Adipocyte (in vitro differentiated cells): ENCODE results near the gene SLC11A1.

ENCODE experiments used
- DNase-seq: peaks from one replicate; pipeline ENCODE4 v3.0.0-alpha.2; 2015; ENCODE audit warnings: low read depth
- H3K27me3 ChIP-seq: replicated peaks from 2 replicates; pipeline ENCODE4 v1.7.0; 2013; ENCODE audit warnings: mild to moderate bottlenecking, low read length, moderate library complexity; ENCODE audit not compliant: control insufficient read depth, insufficient read depth
- H3K36me3 ChIP-seq: 2 replicates; pipeline ENCODE4 v1.7.0; 2013; ENCODE audit warnings: low read length, mild to moderate bottlenecking, moderate library complexity; ENCODE audit not compliant: control insufficient read depth, insufficient read depth, severe bottlenecking
- H3K4me1 ChIP-seq: 2 replicates; pipeline ENCODE4 v1.7.0; 2013; ENCODE audit warnings: mild to moderate bottlenecking, low read length, moderate library complexity; ENCODE audit not compliant: control insufficient read depth, insufficient read depth
- H3K4me3 ChIP-seq: 2 replicates; pipeline ENCODE4 v1.7.0; 2013; ENCODE audit warnings: mild to moderate bottlenecking, low read length, moderate library complexity
- H3K9ac ChIP-seq: 2 replicates; pipeline ENCODE4 v1.7.0; 2013; ENCODE audit warnings: mild to moderate bottlenecking, low read length, moderate library complexity
- H3K9me3 ChIP-seq: 2 replicates; pipeline ENCODE4 v1.7.0; 2013; ENCODE audit warnings: mild to moderate bottlenecking, low read length, moderate library complexity; ENCODE audit not compliant: control insufficient read depth

The SLC11A1 gene

DNA sequence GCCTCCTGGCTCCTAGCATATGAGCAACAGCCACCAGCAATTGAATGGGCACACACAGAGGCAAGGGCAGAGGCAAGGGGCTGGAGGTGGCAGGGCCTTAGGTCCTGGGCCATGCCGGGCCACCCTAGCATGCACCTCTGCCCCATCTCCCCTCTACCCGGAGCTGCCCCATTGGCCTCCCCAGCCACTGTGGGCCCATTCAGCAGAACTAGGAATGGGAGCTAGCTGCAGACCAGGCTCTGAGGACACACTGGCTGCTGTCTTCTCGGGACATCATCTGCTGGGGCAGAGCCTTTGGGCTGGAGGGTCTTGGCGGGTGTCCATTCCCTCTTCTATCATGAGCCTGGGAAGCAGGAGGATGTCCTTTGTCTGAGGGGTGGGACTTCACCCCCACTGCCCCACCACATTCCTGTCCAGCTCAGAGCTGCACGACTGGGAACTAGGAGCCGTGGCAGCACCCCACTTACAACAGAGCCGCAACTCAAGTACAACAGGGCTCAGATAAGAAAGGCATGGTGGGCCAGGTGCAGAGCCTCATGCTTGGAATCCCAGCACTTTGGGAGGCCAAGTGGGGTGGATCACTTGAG lies 37.6 kb downstream of the SLC11A1 start:
- Histone ChIP-seq H3K27me3 (peaks cover 18% of the 10 kb centered on the region), H3K4me1 (no peaks in the 10 kb centered on the region), H3K9me3 (no peaks in the 10 kb centered on the region), H3K4me3 (no peak overlapping the region), H3K9ac (no peak overlapping the region), H3K36me3 (no peaks in the 10 kb centered on the region)
- DNase-seq, result no peak

DNA sequence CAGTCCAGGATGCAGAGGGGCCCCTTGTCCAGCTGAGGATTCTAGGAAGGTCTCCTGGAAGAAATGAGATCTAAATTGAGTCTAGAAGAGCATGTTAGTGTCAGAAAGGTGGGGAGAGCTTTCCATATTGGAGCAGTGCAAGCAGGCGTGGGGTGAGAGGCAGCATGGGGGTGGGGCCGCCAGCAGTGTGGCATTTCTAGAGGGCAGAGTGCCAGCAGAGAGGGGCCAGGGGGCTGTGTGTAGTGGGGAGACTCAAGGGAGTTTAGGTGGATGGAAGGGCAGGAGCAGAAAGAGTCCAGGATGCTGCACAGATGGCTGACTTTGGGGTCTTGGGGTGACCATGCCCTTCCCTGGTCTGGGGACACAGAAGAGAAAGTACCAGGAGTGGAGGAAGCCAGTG lies 39.0 kb downstream of the SLC11A1 start:
- no peaks in the 10 kb centered on the region for H3K36me3 ChIP-seq
- H3K9ac ChIP-seq, result no peak overlapping the region
- H3K4me3 ChIP-seq, result no peak overlapping the region
- no peaks in the 10 kb centered on the region for H3K4me1 ChIP-seq
- peaks cover 18% of the 10 kb centered on the region for H3K27me3 ChIP-seq
- H3K9me3 ChIP-seq, result no peaks in the 10 kb centered on the region
- DNase-seq, result no peak

DNA sequence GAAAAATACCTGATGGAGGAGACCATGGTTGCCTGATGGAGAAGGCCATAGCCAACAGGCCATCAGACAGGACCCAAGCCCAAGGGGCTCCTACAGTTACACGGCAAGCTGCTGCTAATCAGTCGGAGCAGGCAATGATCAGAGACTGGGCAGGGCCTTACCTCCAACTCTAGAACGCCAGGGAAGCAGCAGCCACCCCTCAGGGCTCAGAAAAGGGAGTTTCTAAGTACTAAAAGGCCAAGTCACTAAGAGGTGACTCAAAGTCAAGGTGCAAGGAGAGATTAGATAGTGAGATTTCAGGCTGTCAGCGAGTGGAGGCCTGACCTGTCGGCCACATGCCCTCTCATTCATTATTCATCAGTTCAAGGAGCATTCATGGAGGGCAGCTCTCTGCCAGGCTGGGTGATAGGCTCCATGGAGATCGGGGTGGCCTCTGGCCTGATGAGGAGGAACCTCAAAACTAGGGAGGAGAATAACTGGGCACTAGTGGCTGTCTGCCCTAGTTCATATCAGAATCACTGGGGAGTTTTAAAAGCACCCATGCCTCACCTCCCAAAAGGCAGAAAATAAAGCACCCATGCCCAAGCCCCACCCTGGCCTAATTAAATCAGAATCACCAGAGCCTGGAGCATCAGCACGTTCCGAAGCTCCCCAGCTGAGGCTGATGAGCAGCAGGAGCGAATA lies 40.5 kb downstream of the SLC11A1 start:
- Histone ChIP-seq H3K4me1 (no peaks in the 10 kb centered on the region), H3K9ac (no peak overlapping the region), H3K9me3 (no peaks in the 10 kb centered on the region), H3K4me3 (no peak overlapping the region), H3K36me3 (no peaks in the 10 kb centered on the region), H3K27me3 (peaks cover 18% of the 10 kb centered on the region)
- DNase-seq, result no peak

DNA sequence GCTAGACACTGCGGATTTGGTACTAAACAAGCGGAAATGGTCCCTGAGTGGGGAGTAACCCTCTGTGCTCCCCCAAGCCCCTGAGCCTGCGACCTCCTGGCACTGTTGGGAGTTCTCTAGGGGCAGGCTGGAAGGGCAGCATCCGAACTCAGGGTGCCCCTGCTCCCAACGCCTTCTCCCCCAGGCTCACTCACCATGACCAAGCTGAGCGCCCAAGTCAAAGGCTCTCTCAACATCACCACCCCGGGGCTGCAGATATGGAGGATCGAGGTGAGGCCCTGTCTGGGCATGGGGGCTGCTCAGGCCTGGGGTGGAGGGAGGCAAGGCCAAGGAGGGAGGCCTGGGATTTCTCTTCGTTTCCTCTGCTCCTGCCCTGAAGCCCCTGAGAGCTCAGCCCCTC lies 41.5 kb downstream of the SLC11A1 start:
- no peaks in the 10 kb centered on the region for H3K9me3 ChIP-seq
- peaks cover 14% of the 10 kb centered on the region for H3K27me3 ChIP-seq
- no peak overlapping the region for H3K4me3 ChIP-seq
- no peak overlapping the region for H3K9ac ChIP-seq
- DNase-seq, result no peak
- H3K4me1 ChIP-seq, result no peaks in the 10 kb centered on the region
- no peaks in the 10 kb centered on the region for H3K36me3 ChIP-seq

DNA sequence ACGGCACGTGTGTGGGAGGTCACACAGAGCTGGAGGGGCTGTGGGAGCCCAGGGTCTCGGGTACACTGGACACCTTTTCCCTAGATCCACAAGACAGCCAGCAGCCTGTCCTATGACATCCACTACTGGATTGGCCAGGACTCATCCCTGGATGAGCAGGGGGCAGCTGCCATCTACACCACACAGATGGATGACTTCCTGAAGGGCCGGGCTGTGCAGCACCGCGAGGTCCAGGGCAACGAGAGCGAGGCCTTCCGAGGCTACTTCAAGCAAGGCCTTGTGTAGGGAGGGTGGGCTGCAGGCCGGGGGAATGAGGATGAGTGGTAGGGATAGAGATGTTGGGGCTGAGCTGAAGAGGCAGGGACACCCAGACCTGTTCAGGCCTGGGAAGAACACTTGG lies 43.5 kb downstream of the SLC11A1 start:
- Histone ChIP-seq H3K27me3 (peaks cover 21% of the 10 kb centered on the region), H3K4me1 (no peaks in the 10 kb centered on the region), H3K4me3 (no peak overlapping the region), H3K36me3 (no peaks in the 10 kb centered on the region), H3K9ac (no peak overlapping the region), H3K9me3 (no peaks in the 10 kb centered on the region)
- no peak for DNase-seq

DNA sequence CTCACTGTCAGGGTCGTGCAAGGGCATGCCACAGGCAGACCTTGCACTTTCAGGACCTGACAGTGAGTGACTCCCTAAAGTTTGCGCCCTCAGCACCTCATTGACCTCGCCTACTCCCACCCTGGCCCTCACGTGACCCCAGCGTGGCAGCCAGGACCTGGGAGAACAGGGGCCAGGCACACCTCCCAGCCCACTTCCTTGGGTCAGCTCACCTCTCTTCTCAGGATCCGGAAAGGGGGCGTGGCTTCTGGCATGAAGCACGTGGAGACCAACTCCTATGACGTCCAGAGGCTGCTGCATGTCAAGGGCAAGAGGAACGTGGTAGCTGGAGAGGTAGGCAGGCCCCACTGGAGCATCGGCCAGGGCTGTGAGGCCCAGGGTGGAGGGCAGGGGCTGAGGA lies 45.7 kb downstream of the SLC11A1 start:
- Histone ChIP-seq H3K36me3 (no peaks in the 10 kb centered on the region), H3K9ac (no peak overlapping the region), H3K9me3 (no peaks in the 10 kb centered on the region), H3K27me3 (peaks cover 30% of the 10 kb centered on the region), H3K4me3 (no peak overlapping the region), H3K4me1 (no peaks in the 10 kb centered on the region)
- no peak for DNase-seq

DNA sequence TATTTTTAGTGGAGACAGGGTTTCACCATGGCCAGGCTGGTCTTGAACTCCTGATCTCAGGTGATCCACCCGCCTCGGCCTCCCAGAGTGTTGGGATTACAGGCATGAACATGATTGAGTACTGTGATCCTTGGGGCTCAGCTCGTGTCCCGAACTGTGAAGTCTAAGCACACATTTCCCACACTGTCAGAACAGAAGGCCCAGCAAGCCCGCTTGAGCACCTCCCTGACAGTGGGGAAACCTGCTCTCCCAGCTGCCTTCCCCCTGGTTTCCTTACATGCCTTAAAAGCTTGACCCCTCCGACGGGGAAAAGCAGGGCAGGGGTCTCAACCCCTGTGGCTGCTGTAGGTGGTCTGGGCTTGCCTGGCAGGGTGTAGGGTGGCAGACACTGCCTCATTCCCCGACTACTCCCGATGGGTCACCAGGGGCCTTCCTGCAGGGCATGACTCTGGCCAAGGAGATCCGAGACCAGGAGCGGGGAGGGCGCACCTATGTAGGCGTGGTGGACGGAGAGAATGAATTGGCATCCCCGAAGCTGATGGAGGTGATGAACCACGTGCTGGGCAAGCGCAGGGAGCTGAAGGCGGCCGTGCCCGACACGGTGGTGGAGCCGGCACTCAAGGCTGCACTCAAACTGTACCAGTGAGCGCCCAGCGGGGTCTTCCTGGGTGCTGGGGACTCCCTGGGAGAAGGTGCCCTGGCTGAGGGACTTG lies 46.9 kb downstream of the SLC11A1 start:
- Histone ChIP-seq H3K4me3 (no peak overlapping the region), H3K9me3 (no peaks in the 10 kb centered on the region), H3K36me3 (no peaks in the 10 kb centered on the region), H3K4me1 (no peaks in the 10 kb centered on the region), H3K27me3 (peaks cover 32% of the 10 kb centered on the region), H3K9ac (no peak overlapping the region)
- no peak for DNase-seq

DNA sequence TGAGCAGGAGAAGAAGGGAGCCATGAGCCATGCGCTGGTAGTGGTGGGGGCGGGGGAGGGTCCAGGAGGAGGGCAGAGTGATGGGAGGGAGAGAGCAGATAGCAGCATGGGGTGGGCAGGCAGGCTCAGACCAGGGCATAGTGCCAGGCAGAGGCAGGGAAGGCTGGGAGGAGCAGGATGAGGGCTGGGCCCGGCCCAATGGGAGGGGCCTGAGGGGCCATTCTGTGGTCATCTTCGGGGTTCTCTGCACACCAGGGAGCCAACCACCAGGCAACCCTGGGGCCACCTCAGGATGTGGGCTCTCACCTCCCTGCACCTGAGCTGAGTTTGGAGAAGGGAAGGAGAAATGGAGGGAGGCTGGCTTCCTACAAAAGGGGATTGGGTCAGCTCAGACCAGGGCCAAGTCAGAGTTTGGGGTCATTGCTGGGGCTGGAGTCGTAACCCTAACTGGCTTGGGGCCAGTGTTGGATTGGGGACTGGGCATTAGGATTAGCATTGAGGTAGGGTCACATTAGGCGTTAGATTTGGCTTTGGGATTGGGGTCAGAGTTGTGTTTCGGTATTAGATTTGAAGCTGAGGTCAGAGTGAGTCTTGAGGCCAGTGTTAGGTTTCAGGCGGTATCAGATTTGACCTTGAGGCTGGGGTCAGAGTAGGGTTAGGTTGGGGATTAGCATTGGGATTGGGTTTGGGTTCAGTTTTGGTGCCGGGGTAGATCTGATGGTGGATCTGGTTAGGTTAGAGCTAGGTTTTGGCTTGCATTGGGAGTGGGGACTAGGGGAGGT lies 48.0 kb downstream of the SLC11A1 start:
- Histone ChIP-seq H3K27me3 (peaks cover 38% of the 10 kb centered on the region), H3K36me3 (no peaks in the 10 kb centered on the region), H3K4me1 (no peaks in the 10 kb centered on the region), H3K4me3 (no peak overlapping the region), H3K9ac (no peak overlapping the region), H3K9me3 (no peaks in the 10 kb centered on the region)
- no peak for DNase-seq

DNA sequence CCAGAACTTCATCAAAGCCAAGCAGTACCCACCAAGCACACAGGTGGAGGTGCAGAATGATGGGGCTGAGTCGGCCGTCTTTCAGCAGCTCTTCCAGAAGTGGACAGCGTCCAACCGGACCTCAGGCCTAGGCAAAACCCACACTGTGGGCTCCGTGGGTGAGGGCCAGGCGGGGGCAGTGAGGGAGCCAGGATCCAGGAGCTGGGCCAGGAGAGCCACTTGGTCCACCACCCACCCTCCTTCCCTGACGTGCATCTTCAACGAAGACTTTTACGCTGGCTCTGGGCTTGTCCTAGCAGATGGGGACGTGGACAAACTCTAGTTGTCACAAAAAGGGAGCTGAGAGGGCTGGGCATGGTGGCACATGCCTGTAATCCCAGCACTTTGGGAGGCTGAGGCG lies 48.6 kb downstream of the SLC11A1 start:
- Histone ChIP-seq H3K4me3 (no peak overlapping the region), H3K4me1 (no peaks in the 10 kb centered on the region), H3K9ac (no peak overlapping the region), H3K36me3 (no peaks in the 10 kb centered on the region), H3K9me3 (no peaks in the 10 kb centered on the region), H3K27me3 (peaks cover 38% of the 10 kb centered on the region)
- DNase-seq, result no peak

DNA sequence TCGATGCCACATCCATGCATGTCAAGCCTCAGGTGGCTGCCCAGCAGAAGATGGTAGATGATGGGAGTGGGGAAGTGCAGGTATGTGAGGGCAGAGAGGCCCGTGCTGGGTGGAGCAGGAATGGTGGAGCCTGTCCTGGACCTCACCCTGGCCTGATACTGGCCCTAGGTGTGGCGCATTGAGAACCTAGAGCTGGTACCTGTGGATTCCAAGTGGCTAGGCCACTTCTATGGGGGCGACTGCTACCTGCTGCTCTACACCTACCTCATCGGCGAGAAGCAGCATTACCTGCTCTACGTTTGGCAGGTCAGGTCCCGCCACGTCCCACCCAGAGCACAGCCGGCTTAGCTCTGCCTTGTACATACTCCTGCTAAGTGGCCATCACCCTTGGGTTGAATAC lies 49.8 kb downstream of the SLC11A1 start:
- DNase-seq, result no peak
- H3K9ac ChIP-seq, result no peak overlapping the region
- H3K4me1 ChIP-seq, result no peaks in the 10 kb centered on the region
- peaks cover 38% of the 10 kb centered on the region for H3K27me3 ChIP-seq
- no peaks in the 10 kb centered on the region for H3K9me3 ChIP-seq
- H3K36me3 ChIP-seq, result no peaks in the 10 kb centered on the region
- no peak overlapping the region for H3K4me3 ChIP-seq

DNA sequence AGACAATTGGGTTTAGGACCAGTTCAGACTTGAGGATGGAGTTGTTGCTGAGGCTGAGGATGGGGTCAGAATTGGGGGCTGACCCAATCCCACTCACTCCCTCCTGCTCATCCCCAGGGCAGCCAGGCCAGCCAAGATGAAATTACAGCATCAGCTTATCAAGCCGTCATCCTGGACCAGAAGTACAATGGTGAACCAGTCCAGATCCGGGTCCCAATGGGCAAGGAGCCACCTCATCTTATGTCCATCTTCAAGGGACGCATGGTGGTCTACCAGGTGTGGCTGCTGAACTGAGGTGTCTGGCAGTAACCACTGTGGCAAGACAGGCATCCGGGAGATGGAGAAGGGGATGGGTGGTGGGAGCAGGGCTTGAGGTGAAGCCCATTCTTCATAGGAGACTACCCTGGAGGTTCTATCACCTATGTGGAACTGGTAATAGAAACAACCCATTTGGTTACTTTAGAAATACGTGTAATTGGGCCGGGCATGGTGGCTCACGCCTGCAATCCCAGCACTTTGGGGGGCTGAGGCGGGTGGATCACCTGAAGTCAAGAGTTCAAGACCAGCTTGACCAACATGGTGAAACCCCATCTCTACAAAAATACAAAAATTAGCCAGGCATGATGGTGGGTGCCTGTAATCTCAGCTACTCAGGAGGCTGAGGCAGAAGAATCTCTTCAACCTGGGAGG lies 50.7 kb downstream of the SLC11A1 start:
- DNase-seq, result no peak
- H3K36me3 ChIP-seq, result no peaks in the 10 kb centered on the region

More for the DNA sequence above, 50.7 kb downstream of the SLC11A1 start:
- Histone ChIP-seq H3K4me3 (no peak overlapping the region), H3K9ac (no peak overlapping the region), H3K9me3 (no peaks in the 10 kb centered on the region), H3K4me1 (no peaks in the 10 kb centered on the region), H3K27me3 (peaks cover 38% of the 10 kb centered on the region)
